SK-N-MC (cell line): ENCODE data around the gene HRG.

Source experiments
- EZH2 ChIP-seq: fragments of 200-600 bp; sonication (generic); IDR thresholded peaks from one replicate; pipeline ENCODE4 v1.6.1; 2017; ENCODE audit warnings: antibody characterized with exemption
- FOXP2 ChIP-seq: optimal IDR thresholded peaks from 2 replicates; pipeline ENCODE3; 2011; ENCODE audit warnings: mild to moderate bottlenecking, moderate library complexity; ENCODE audit not compliant: insufficient read depth; ENCODE audit errors: extremely low read length, control extremely low read depth
- POLR2AphosphoS5 ChIP-seq: IDR thresholded peaks from 2 replicates; pipeline ENCODE4 v1.6.1; 2012; ENCODE audit warnings: mild to moderate bottlenecking, low read depth, low read length, borderline replicate concordance

DNA sequence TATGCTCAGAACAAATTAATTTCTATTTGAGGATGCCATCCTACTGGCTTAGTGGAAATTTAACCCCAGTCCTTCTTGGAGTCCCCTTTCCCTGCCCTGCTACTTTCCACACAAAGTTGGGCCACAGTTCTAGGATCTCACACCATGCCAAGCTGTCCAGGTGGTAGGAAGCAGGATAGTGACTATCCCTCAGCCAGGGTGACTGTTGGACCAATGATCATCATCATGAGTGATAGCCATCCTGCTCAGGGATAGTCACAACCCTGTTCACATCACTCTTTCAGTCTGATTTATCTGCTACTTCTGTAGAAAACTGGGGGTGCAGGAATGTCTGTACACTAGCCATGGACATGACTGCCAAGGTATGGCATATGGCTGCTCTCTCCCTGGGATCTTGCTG lies 12.8 kb downstream of the HRG start:
- TF ChIP-seq POLR2AphosphoS5 = no peak
- no peak for TF ChIP-seq FOXP2
- no peak for TF ChIP-seq EZH2
